B cell (primary cell): Measurements from ENCODE around the gene ELMO3. TPM values are rescaled to one million over a fixed set of nuclear protein-coding genes. Genes with fewer than 3 reads are reported as not detected.
A peak's percentile ranks its signal among the peaks of the same experiment; 100 is the strongest.

Experiments
- ATAC-seq: fragments of 200-7000 bp; cut with Tn5 transposase; one replicate; pipeline ENCODE4 v1.10.0; 2021; ENCODE audit warnings: low read depth, mild to moderate bottlenecking, moderate number of reproducible peaks, moderate library complexity
- CTCF ChIA-PET: fragments of 350-600 bp; sonication (Branson Sonifier 250); formaldehyde crosslinking; loops from one replicate; lab custom pipeline; 2021; ENCODE audit warnings: antibody characterized with exemption, inconsistent platforms; lab: Charles Lee
- POLR2A ChIA-PET: fragments of 350-600 bp; sonication (Branson Sonifier 250); formaldehyde crosslinking; loops from one replicate; lab custom pipeline; 2021; ENCODE audit warnings: antibody characterized with exemption; lab: Charles Lee
- DNase-seq: peaks from one replicate; pipeline ENCODE4 v3.0.0; 2013
- H2AFZ ChIP-seq: 2 replicates; pipeline ENCODE4 v1.6.1; 2012; ENCODE audit warnings: mild to moderate bottlenecking, low read depth, low read length; ENCODE audit not compliant: insufficient read depth, poor library complexity, severe bottlenecking
- H3K27ac ChIP-seq, 2 donors: 1 replicate in 1 of 2; 2 replicates in 1 of 2; pipeline ENCODE4 v1.5.1; 2012 to 2013; ENCODE audit warnings: low read length in 2 of 2, mild to moderate bottlenecking in 2 of 2, moderate library complexity in 1 of 2
- H3K27me3 ChIP-seq, 4 experiments: fragments of 200-600 bp in 1 of 4; sonication (generic) in 1 of 4; replicated peaks in 1 of 4; 1 replicate in 2 of 4; 2 replicates in 2 of 4; pipeline versions ENCODE4 v1.6.1 to v1.7.0; 2013 to 2016; ENCODE audit warnings: low read length in 3 of 4, mild to moderate bottlenecking in 2 of 4, mixed read lengths in 1 of 4, moderate library complexity in 1 of 4; ENCODE audit not compliant: insufficient read depth in 4 of 4, control insufficient read depth in 3 of 4; ENCODE audit errors: control extremely low read depth in 1 of 4
- H3K36me3 ChIP-seq, 2 experiments: replicated peaks in 1 of 2; 1 replicate in 1 of 2; 2 replicates in 1 of 2; pipeline versions ENCODE4 v1.6.1 to v1.7.1; 2013; ENCODE audit warnings: low read length in 1 of 2; ENCODE audit not compliant: insufficient read depth in 2 of 2, control insufficient read depth in 1 of 2; ENCODE audit errors: control extremely low read depth in 1 of 2, extremely low read depth in 1 of 2
- H3K4me1 ChIP-seq, 2 donors: fragments of 200-600 bp in 1 of 2; sonication (generic) in 1 of 2; 1 replicate in 1 of 2; 2 replicates in 1 of 2; pipeline versions ENCODE4 v1.5.1 to v1.6.1; 2013 to 2017; ENCODE audit warnings: low read length in 2 of 2; ENCODE audit not compliant: control insufficient read depth in 2 of 2, insufficient read depth in 2 of 2
- H3K4me2 ChIP-seq: replicated peaks from 2 replicates; pipeline ENCODE3; 2012; ENCODE audit warnings: mild to moderate bottlenecking, low read depth, low read length; ENCODE audit not compliant: poor library complexity, severe bottlenecking
- H3K4me3 ChIP-seq, 5 experiments: fragments of 200-600 bp in 1 of 5; sonication (generic) in 1 of 5; 1 replicate in 3 of 5; 2 replicates in 2 of 5; pipeline versions ENCODE4 v1.5.1 to v1.7.0; 2011 to 2016; ENCODE audit warnings: low read length in 4 of 5, mild to moderate bottlenecking in 4 of 5, low read depth in 2 of 5, control low read depth in 1 of 5, moderate library complexity in 1 of 5; ENCODE audit not compliant: insufficient read depth in 1 of 5; ENCODE audit errors: control extremely low read depth in 1 of 5, extremely low read depth in 1 of 5
- H3K79me2 ChIP-seq: fragments of 200-600 bp; sonication (generic); one replicate; pipeline ENCODE4 v1.6.0; 2016; ENCODE audit warnings: low read length; ENCODE audit not compliant: control insufficient read depth, insufficient read depth
- H3K9ac ChIP-seq: fragments of 200-600 bp; sonication (generic); 2 replicates; pipeline ENCODE4 v1.6.1; 2017; ENCODE audit warnings: mild to moderate bottlenecking, low read length, moderate library complexity
- H3K9me3 ChIP-seq, 3 donors: one replicate each; pipeline versions ENCODE4 v1.6.1 to v1.7.1; 2013; ENCODE audit warnings: low read length in 2 of 3; ENCODE audit not compliant: control insufficient read depth in 2 of 3, insufficient read depth in 1 of 3; ENCODE audit errors: control extremely low read depth in 1 of 3
- H4K20me1 ChIP-seq: 2 replicates; pipeline ENCODE4 v1.6.0; 2012; ENCODE audit warnings: mild to moderate bottlenecking, low read length; ENCODE audit not compliant: insufficient read depth, control insufficient read depth, poor library complexity, severe bottlenecking
- H3K27ac Mint-ChIP-seq: one replicate; pipeline ENCODE4 v1.8.0; 2021; ENCODE audit warnings: mixed read lengths
- H3K27me3 Mint-ChIP-seq: one replicate; pipeline ENCODE4 v1.8.0; 2021; ENCODE audit warnings: mixed read lengths
- H3K4me1 Mint-ChIP-seq: one replicate; pipeline ENCODE4 v1.8.0; 2021; ENCODE audit warnings: mixed read lengths
- H3K4me3 Mint-ChIP-seq: one replicate; pipeline ENCODE4 v1.8.0; 2021; ENCODE audit warnings: mixed read lengths
- H3K9me3 Mint-ChIP-seq: one replicate; pipeline ENCODE4 v1.8.0; 2022; ENCODE audit warnings: mixed read lengths; ENCODE audit not compliant: insufficient read depth
- EZH2 ChIP-seq: IDR thresholded peaks from 2 replicates; pipeline ENCODE4 v1.6.1; 2012; ENCODE audit warnings: borderline replicate concordance, low read depth, mild to moderate bottlenecking, moderate library complexity, low read length; ENCODE audit not compliant: insufficient read depth, poor library complexity, severe bottlenecking
- WGBS: methylation state at CpG from one replicate; pipeline ENCODE4 v1.1.5; 2013; ENCODE audit warnings: missing lambda C conversion rate; ENCODE audit not compliant: insufficient coverage; 5-methylcytosine and 5-hydroxymethylcytosine counted together
- intact Hi-C: fragments of 100-400 bp; cut with micrococcal nuclease; formaldehyde crosslinking; loops from one replicate; pipeline ENCODE4 v1.10.0; 2022
- polyA plus RNA-seq: library from polyadenylated mRNA; depleted of rRNA; stranded (reverse); fragments of >200 nt; gene quantifications from 2 replicates; pipeline ENCODE4 v1.2.3, GENCODE V29; 2012
- total RNA-seq, 2 donors: library from RNA; stranded (reverse); fragments of 120-200 nt in 1 of 2; gene quantifications; 1 replicate in 1 of 2; 2 replicates in 1 of 2; pipeline versions ENCODE4 v1.2.3 to v1.2.4, GENCODE V29; 2013 to 2022
- TF ChIP-seq, protein P1 (sequence below): fragments of 200-600 bp; IDR thresholded peaks from one replicate; pipeline ENCODE4 v1.8.0; 2022; ENCODE audit warnings: antibody characterized with exemption, mild to moderate bottlenecking

The ELMO3 gene
- total and polyA plus RNA-seq, 2 donors (not counting 1 experiment from before 2014, with no cell fraction given), result 9.1 to 9.6 TPM

DNA sequence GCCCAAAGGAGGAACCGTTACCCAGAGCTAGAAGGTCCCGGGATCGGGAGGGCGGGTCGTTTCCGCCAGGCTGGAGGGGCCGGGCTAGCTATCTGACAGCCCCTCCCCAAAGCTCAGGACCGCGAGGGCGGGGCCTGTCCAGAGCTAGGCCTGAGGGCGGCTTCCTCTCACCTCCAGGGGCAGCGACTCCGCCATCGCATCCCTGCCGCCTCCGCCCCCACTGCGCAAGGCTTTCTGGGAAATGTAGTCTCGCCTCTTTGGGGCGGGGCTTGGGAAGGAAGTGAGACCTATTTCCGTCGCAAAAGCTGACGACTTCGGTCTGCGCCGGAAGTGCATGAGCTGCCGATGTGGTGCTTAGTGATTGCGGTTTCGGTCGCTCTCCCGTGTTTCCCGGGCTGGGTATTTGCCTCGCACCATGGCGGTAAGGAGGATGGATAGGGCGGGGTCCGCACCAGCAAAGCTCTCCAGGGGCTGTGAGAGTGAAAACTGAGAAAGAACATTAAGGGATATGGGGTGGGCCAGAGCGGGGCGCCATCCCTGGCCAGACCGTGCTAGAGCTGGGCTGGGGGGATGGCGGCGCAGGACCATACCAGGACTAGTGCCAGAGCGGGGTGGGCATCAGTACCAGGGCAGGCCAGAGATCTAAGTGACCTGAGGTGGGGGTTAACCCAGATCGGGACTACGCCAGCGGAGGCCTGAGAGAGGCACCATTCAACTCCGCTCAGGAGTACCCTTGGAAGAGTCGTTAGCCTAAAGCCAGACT lies 28.1 kb downstream of the ELMO3 start, which contains the start of gene TMEM208:
Gene TMEM208, plus strand, starts transcription at position 327 of the 763 bp plus-strand sequence. Its CDS starts 89 bp downstream, at position 416.
- Mint-ChIP-seq H3K4me1 (peaks cover 29% of the 10 kb centered on the region), H3K27me3 (no peaks in the 10 kb centered on the region), H3K4me3 (peak within 1 kb of the TSS; percentile 100), H3K27ac (peak within 1 kb of the TSS; percentile 100), H3K9me3 (no peaks in the 10 kb centered on the region)
- peak within 1 kb of the TSS; percentile 92 for H2AFZ ChIP-seq
- ChIA-PET CTCF (interaction anchor here (0.6 to 4.2 kb wide), 13 partner anchors 18 to 354 kb away, joined by 3 to 33 read pairs (median 3); partner anchors contain the start of genes FHOD1, KCTD19, LRRC36 and SLC9A5), POLR2A (interaction anchor here (0.9 to 3.7 kb wide), 3 partner anchors 18 to 34 kb away, joined by 4 to 30 read pairs (median 27); partner anchors contain the start of genes E2F4, FHOD1 and SLC9A5)
- H3K9me3 ChIP-seq, result no peaks in the 10 kb centered on the region
- no peaks in the 10 kb centered on the region for H3K27me3 ChIP-seq
- peaks cover 15 to 22% of the 10 kb centered on the region in 2 donors for H3K4me1 ChIP-seq
- ATAC-seq, result peak; percentile 99
- intact Hi-C loops, result loop anchor here (1.0 to 2.0 kb wide), 5 partner anchors 20 to 620 kb away; partner anchors contain the start of genes CENPT, E2F4, FBXL8 and FHOD1
- peaks cover 17% of the 10 kb centered on the region for H3K79me2 ChIP-seq
- peak within 1 kb of the TSS; percentile 77 to 99 (median 86) for H3K4me3 ChIP-seq
- peaks cover 19% of the 10 kb centered on the region for H4K20me1 ChIP-seq
- H3K36me3 ChIP-seq, result peaks cover 2 to 33% of the 10 kb centered on the region in 2 experiments
- TF ChIP-seq EZH2, result no peak
- TF ChIP-seq, protein P1, sequence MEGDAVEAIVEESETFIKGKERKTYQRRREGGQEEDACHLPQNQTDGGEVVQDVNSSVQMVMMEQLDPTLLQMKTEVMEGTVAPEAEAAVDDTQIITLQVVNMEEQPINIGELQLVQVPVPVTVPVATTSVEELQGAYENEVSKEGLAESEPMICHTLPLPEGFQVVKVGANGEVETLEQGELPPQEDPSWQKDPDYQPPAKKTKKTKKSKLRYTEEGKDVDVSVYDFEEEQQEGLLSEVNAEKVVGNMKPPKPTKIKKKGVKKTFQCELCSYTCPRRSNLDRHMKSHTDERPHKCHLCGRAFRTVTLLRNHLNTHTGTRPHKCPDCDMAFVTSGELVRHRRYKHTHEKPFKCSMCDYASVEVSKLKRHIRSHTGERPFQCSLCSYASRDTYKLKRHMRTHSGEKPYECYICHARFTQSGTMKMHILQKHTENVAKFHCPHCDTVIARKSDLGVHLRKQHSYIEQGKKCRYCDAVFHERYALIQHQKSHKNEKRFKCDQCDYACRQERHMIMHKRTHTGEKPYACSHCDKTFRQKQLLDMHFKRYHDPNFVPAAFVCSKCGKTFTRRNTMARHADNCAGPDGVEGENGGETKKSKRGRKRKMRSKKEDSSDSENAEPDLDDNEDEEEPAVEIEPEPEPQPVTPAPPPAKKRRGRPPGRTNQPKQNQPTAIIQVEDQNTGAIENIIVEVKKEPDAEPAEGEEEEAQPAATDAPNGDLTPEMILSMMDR, result peak; percentile 13
- H3K4me2 ChIP-seq, result peak within 1 kb of the TSS; percentile 86
- DNase-seq, result peak; percentile 99
- H3K9ac ChIP-seq, result peak within 1 kb of the TSS; percentile 83
- WGBS, result under 1% methylated on average over 46 of the region's 46 CpGs
- H3K27ac ChIP-seq, result peak within 1 kb of the TSS; percentile 52 to 82
